Endothelial cell of umbilical vein (primary cell): ENCODE results near the gene CPSF7. TPM values are rescaled to one million over a fixed set of nuclear protein-coding genes. Genes with fewer than 3 reads are reported as not detected.

Experiments used
- BruUV-seq: library from RNA; stranded (reverse); fragments of 400-500 nt; replicated peaks from 2 replicates; lab custom pipeline; 2021; lab: Mats Ljungman, UMichigan
- CTCF ChIA-PET: fragments of 300-600, 350-600 bp; sonication (Branson Sonifier 250); formaldehyde crosslinking; loops from one replicate; lab custom pipeline; 2021; ENCODE audit warnings: antibody characterized with exemption, inconsistent platforms; lab: Charles Lee
- POLR2A ChIA-PET: fragments of 300-600, 350-600 bp; sonication (Branson Sonifier 250); formaldehyde crosslinking; loops from one replicate; lab custom pipeline; 2021; ENCODE audit warnings: antibody characterized with exemption, inconsistent platforms; lab: Charles Lee
- DNase-seq: peaks from one replicate; pipeline ENCODE4 v3.0.0-alpha.2; 2011; ENCODE audit warnings: low read depth, low spot score
- FAIRE-seq: peaks from 2 replicates; lab custom pipeline; 2011; peaks lifted over from hg19 to GRCh38; lab: Jason Lieb, UNC
- H2AFZ ChIP-seq: 2 replicates; pipeline ENCODE4 v1.6.0; 2012; ENCODE audit warnings: low read depth, low read length, control low read depth, inconsistent platforms
- H3K27ac ChIP-seq: 2 replicates; pipeline ENCODE4 v1.5.1; 2011; ENCODE audit warnings: low read depth, mild to moderate bottlenecking, control low read depth, low read length, moderate library complexity; ENCODE audit not compliant: insufficient read depth
- H3K27me3 ChIP-seq, 2 experiments: 2 replicates each; pipeline versions ENCODE4 v1.6.0 to v1.6.1; 2011; ENCODE audit warnings: low read length in 2 of 2, mixed read lengths in 1 of 2; ENCODE audit not compliant: control insufficient read depth in 2 of 2, insufficient read depth in 2 of 2
- H3K36me3 ChIP-seq, 2 experiments: 2 replicates in 1 of 2; 3 replicates in 1 of 2; pipeline ENCODE4 v1.5.1; 2011; ENCODE audit warnings: low read length in 2 of 2, mild to moderate bottlenecking in 1 of 2, moderate library complexity in 1 of 2; ENCODE audit not compliant: control insufficient read depth in 2 of 2, insufficient read depth in 2 of 2; ENCODE audit errors: extremely low read depth in 1 of 2
- H3K4me1 ChIP-seq: 3 replicates; pipeline ENCODE4 v1.5.1; 2011; ENCODE audit warnings: mild to moderate bottlenecking, low read length; ENCODE audit not compliant: control insufficient read depth, insufficient read depth; ENCODE audit errors: extremely low read depth
- H3K4me2 ChIP-seq: 2 replicates; pipeline ENCODE4 v1.6.1; 2011; ENCODE audit warnings: low read length, control low read depth, mixed read lengths; ENCODE audit not compliant: insufficient read depth
- H3K4me3 ChIP-seq, 3 experiments: fragments of 200-600 bp in 1 of 3; sonication (generic), shearing (Covaris generic) in 1 of 3; replicated peaks in 1 of 3; 2 replicates each; pipeline ENCODE4 v1.5.1; 2011 to 2016; ENCODE audit warnings: control low read depth in 3 of 3, low read length in 3 of 3, mild to moderate bottlenecking in 2 of 3, inconsistent platforms in 1 of 3, low read depth in 1 of 3, moderate library complexity in 1 of 3; ENCODE audit not compliant: insufficient read depth in 1 of 3
- H3K79me2 ChIP-seq: 2 replicates; pipeline ENCODE4 v1.6.0; 2012; ENCODE audit warnings: low read length, inconsistent platforms; ENCODE audit not compliant: control insufficient read depth, insufficient read depth
- H3K9ac ChIP-seq: replicated peaks from 2 replicates; pipeline ENCODE3; 2011; ENCODE audit warnings: low read length, control low read depth; ENCODE audit not compliant: insufficient read depth; ENCODE audit errors: extremely low read depth
- H3K9me1 ChIP-seq: replicated peaks from 3 replicates; pipeline ENCODE4 v1.6.0; 2011; ENCODE audit warnings: mild to moderate bottlenecking, low read length; ENCODE audit not compliant: control insufficient read depth, insufficient read depth; ENCODE audit errors: extremely low read depth
- H3K9me3 ChIP-seq: replicated peaks from 2 replicates; pipeline ENCODE4 v1.5.1; 2012; ENCODE audit warnings: low read length, inconsistent platforms; ENCODE audit not compliant: control insufficient read depth, insufficient read depth
- H4K20me1 ChIP-seq: replicated peaks from 2 replicates; pipeline ENCODE3; 2011; ENCODE audit warnings: mild to moderate bottlenecking, low read length; ENCODE audit not compliant: control insufficient read depth, insufficient read depth; ENCODE audit errors: extremely low read depth
- CTCF ChIP-seq, 2 donors: IDR thresholded peaks; 1 replicate in 1 of 2; 2 replicates in 1 of 2; pipeline ENCODE4 v1.5.1; 2011; ENCODE audit warnings: low read length in 2 of 2, mild to moderate bottlenecking in 2 of 2, moderate library complexity in 2 of 2, control low read depth in 1 of 2, inconsistent platforms in 1 of 2, low read depth in 1 of 2; ENCODE audit not compliant: insufficient read depth in 1 of 2; ENCODE audit errors: extremely low read depth in 1 of 2
- EZH2 ChIP-seq: IDR thresholded peaks from 2 replicates; pipeline ENCODE4 v1.6.1; 2012; ENCODE audit warnings: borderline replicate concordance, low read depth, mild to moderate bottlenecking, moderate library complexity, low read length, inconsistent platforms; ENCODE audit not compliant: severe bottlenecking
- FOS ChIP-seq: IDR thresholded peaks from 2 replicates; pipeline ENCODE4 v1.6.1; 2011; ENCODE audit warnings: mild to moderate bottlenecking, low read length, moderate library complexity, borderline replicate concordance; ENCODE audit not compliant: insufficient read depth
- GATA2 ChIP-seq: IDR thresholded peaks from 2 replicates; pipeline ENCODE4 v1.7.0; 2011; ENCODE audit warnings: low read depth, mild to moderate bottlenecking, moderate library complexity, mixed read lengths, low read length; ENCODE audit not compliant: insufficient read length, insufficient read depth
- JUN ChIP-seq: IDR thresholded peaks from 2 replicates; pipeline ENCODE4 v1.6.1; 2011; ENCODE audit warnings: borderline replicate concordance, low read depth; ENCODE audit not compliant: insufficient read length, insufficient read depth
- MAX ChIP-seq: IDR thresholded peaks from 2 replicates; pipeline ENCODE4 v1.6.1; 2011; ENCODE audit not compliant: insufficient read depth, insufficient read length
- MYC ChIP-seq: IDR thresholded peaks from one replicate; pipeline ENCODE4 v1.6.1; 2011; ENCODE audit warnings: mild to moderate bottlenecking, low read depth, low read length
- POLR2A ChIP-seq: IDR thresholded peaks from 2 replicates; pipeline ENCODE4 v1.6.1; 2012; ENCODE audit warnings: low read depth, mild to moderate bottlenecking, control low read depth, low read length
- POLR2AphosphoS5 ChIP-seq: IDR thresholded peaks from 2 replicates; pipeline ENCODE4 v1.6.1; 2012; ENCODE audit warnings: low read depth, mild to moderate bottlenecking, control low read depth, low read length, moderate library complexity; ENCODE audit not compliant: insufficient read depth
- dilution Hi-C: fragments of 300-500 bp; cut with MboI; formaldehyde crosslinking; loops from one replicate; pipeline ENCODE4 v1.15.0; 2019; ENCODE audit warnings: low sequenced_read_pairs; ENCODE audit not compliant: extremely low pct_ligation_motif_present
- intact Hi-C: fragments of 100-400 bp; cut with micrococcal nuclease; formaldehyde crosslinking; loops from one replicate; pipeline ENCODE4 v1.10.0; 2022
- polyA plus RNA-seq, 4 experiments: library from polyadenylated mRNA; depleted of rRNA in 3 of 4; stranded (reverse) in 3 of 4; unstranded in 1 of 4; fragments of >200 nt; gene quantifications; 2 replicates each; pipeline versions ENCODE4 v1.2.1 to v1.2.3, GENCODE V29; 2011 to 2012; ENCODE audit warnings: missing spikeins in 1 of 4
- total RNA-seq: library from RNA; stranded (reverse); gene quantifications from 2 replicates; pipeline ENCODE4 v1.2.3, GENCODE V29; 2021

The CPSF7 gene
- total and polyA plus RNA-seq, 2 donors (not counting 3 experiments of a cell fraction or from before 2014, with no cell fraction given) = 77.0 to 88.4 TPM

- BruUV-seq = no TSS peak
- Histone ChIP-seq H2AFZ (no peak overlapping the region), H3K4me2 (no peak overlapping the region), H4K20me1 (no peaks in the 10 kb centered on the region), H3K9me3 (no peaks in the 10 kb centered on the region), H3K79me2 (peaks cover 33% of the 10 kb centered on the region), H3K36me3 (peaks cover 46 to 49% of the 10 kb centered on the region in 2 experiments), H3K9me1 (no peaks in the 10 kb centered on the region), H3K4me3 (no peak overlapping the region), H3K4me1 (peaks cover 12% of the 10 kb centered on the region), H3K27ac (no peak overlapping the region), H3K27me3 (no peaks in the 10 kb centered on the region), H3K9ac (no peak overlapping the region)
- DNase-seq (no peak), FAIRE-seq (no peak)
- dilution Hi-C loops (no loop called here), intact Hi-C loops (no loop called here)
- ChIA-PET POLR2A (no interaction called here), CTCF (interaction anchor here (0.7 to 0.8 kb wide), 2 partner anchors 25 to 82 kb away, joined by 3 read pairs; no protein-coding TSS in a partner anchor)
- no peak for TF ChIP-seq GATA2
- no peak for TF ChIP-seq MYC
- TF ChIP-seq EZH2 = no peak
- TF ChIP-seq POLR2A = no peak
- TF ChIP-seq MAX = no peak
- TF ChIP-seq FOS = no peak
- no peak for TF ChIP-seq CTCF (IDR thresholded peaks at IDR 0.05; ENCODE audit: extremely low read depth in 1 of 2, insufficient read depth in 1 of 2, low read depth in 1 of 2, low read length in 2 of 2)
- TF ChIP-seq JUN = no peak
- no peak for TF ChIP-seq POLR2AphosphoS5
Measured at GRCh38 chr11:61417670-61418069, 12.1 kb downstream of the CPSF7 start.
